Measurements from ENCODE around the gene RSPH1. TPM values are rescaled to one million over a fixed set of nuclear protein-coding genes. Genes with fewer than 3 reads are reported as not detected.

RSPH1 gene
- total RNA-seq, 1 experiment from 2014 or later = 0.31 TPM

- H3K79me1 ChIP-seq (ENCODE audit: insufficient read depth, low read depth, low read length, poor library complexity, severe bottlenecking) = no peaks in the 10 kb centered on the region
- H3K4me2 ChIP-seq (ENCODE audit: insufficient read depth, insufficient read length, low read length) = no peak overlapping the region
- H4K20me1 ChIP-seq (ENCODE audit: control insufficient read depth, insufficient read depth, insufficient read length) = no peaks in the 10 kb centered on the region
- no peak overlapping the region for H3K23ac ChIP-seq (ENCODE audit: insufficient read length, low read depth, low read length)
- no peak overlapping the region for H3K9ac ChIP-seq (ENCODE audit: extremely low read depth, insufficient read length, low read length)
- H3K4me3 Mint-ChIP-seq = no peak overlapping the region
- WGBS (ENCODE audit: extremely low coverage, insufficient read length, low lambda C conversion rate) = no CpG with 5 or more reads among the region's 5 CpGs
- TF ChIP-seq CTCF (conservative IDR thresholded peaks at IDR 0.05) = no peak
- peaks cover 0 to 2% (median 0%) of the 10 kb centered on the region in 3 experiments; a peak in 2 of 7 replicates for H3K36me3 Mint-ChIP-seq (ENCODE audit: insufficient read depth in 1 of 3, low read depth in 3 of 3)
- H3T11ph ChIP-seq (ENCODE audit: low read length) = no peak overlapping the region
- no peak overlapping the region for H4K8ac ChIP-seq (replicated peaks; ENCODE audit: insufficient read length, low read depth, low read length)
- no peak overlapping the region for H2BK20ac ChIP-seq (ENCODE audit: low read depth, low read length, poor library complexity, severe bottlenecking)
- DNase-seq = no peak
- no peaks in the 10 kb centered on the region for H3K27me3 ChIP-seq (ENCODE audit: insufficient read depth, low read length)
- H3K9me3 ChIP-seq (ENCODE audit: control insufficient read depth, low read depth, low read length) = no peaks in the 10 kb centered on the region
- H3K27ac Mint-ChIP-seq = peak overlapping the region in 1 of 3 experiments; percentile 58; a peak in 1 of 7 replicates
- H4K91ac ChIP-seq (ENCODE audit: insufficient read length, low read depth, low read length) = no peak overlapping the region
- no peak overlapping the region for H2AFZ ChIP-seq (ENCODE audit: low read length)
- H2BK15ac ChIP-seq (ENCODE audit: low read depth, low read length) = no peak overlapping the region
- H2BK120ac ChIP-seq (ENCODE audit: low read depth, low read length, poor library complexity, severe bottlenecking) = peak overlapping the region; percentile 63
- peaks cover 10% of the 10 kb centered on the region for H3K27me3 Mint-ChIP-seq (ENCODE audit: low read depth)
- no peak overlapping the region for H3K18ac ChIP-seq (ENCODE audit: insufficient read length, low read depth, low read length)
- H3K9me3 Mint-ChIP-seq = peaks cover 6 to 8% of the 10 kb centered on the region in 2 experiments; a peak in 4 of 5 replicates
- H3K4me1 ChIP-seq (ENCODE audit: insufficient read depth, low read length) = peaks cover 7% of the 10 kb centered on the region; the same call in 1 of the 2 replicates
- no peak overlapping the region for H3K14ac ChIP-seq (ENCODE audit: insufficient read depth, low read length)
- H3K56ac ChIP-seq (ENCODE audit: insufficient read length, low read depth, low read length) = no peak overlapping the region
- H3K4ac ChIP-seq (ENCODE audit: low read depth, low read length) = no peak overlapping the region
- H4K5ac ChIP-seq (ENCODE audit: insufficient read length, low read depth, low read length) = no peak overlapping the region
- H3K27ac ChIP-seq (ENCODE audit: insufficient read length, low read depth, low read length) = no peak overlapping the region
- H2AK5ac ChIP-seq (ENCODE audit: insufficient read length, low read length) = no peak overlapping the region
- no peak overlapping the region for H2BK5ac ChIP-seq (ENCODE audit: insufficient read length, low read length)
- H3K4me1 Mint-ChIP-seq = peaks cover 54 to 64% of the 10 kb centered on the region in 2 experiments
- no peaks in the 10 kb centered on the region for H3K23me2 ChIP-seq (ENCODE audit: insufficient read length, low read depth, low read length, poor library complexity, severe bottlenecking)
- no peaks in the 10 kb centered on the region for H3K79me2 ChIP-seq (ENCODE audit: insufficient read depth, low read length)
- H2BK12ac ChIP-seq (ENCODE audit: insufficient read length, low read depth, low read length) = no peak overlapping the region
Measured at GRCh38 chr21:42461185-42461520, 34.9 kb downstream of the RSPH1 start.

All from H9 (cell line).